Measurements from ENCODE around the gene RPTOR.
"Not testable (repeated sequence)": the region's sequence is repeated elsewhere in the genome, so short reads cannot be mapped to it uniquely, and the experiment has no call there.

RPTOR gene

DNA sequence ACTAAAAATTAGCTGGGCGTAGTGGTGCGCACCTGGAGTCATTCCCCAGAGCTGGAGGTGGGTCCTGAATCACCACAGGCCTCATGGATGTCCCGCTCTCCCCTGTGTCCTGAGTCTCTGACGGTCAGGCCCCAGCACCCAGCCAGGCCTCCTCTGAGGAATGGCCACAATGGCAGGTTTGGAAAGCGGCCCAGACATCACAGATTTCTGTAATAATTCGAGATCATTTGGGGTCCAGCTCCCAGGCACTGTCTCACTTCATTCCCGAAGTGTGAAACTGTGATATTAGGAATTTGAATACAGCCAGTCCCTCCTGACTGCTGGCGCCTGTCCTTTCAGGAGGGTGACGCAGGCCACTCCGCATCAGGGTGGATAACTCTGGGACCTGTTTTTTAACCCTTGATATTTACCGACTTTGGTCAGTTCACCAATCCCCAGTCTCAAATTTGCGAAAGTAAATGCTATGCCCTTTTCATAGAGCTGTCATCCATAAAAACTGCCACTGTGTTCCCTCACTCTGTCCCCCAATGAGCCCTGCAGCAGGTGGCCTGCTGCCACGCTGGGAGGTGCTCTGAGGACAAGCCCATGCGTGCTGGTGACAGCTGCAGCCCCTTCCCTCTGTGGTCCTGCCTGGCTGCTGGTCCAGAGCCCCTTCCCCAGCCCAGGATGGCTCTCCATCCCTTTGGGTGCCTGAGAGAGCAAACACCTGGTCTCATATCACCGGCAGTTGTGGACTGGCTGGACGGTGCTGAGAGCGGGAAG, 28.3 kb upstream of the RPTOR start:
- DNase-seq: no peak

DNA sequence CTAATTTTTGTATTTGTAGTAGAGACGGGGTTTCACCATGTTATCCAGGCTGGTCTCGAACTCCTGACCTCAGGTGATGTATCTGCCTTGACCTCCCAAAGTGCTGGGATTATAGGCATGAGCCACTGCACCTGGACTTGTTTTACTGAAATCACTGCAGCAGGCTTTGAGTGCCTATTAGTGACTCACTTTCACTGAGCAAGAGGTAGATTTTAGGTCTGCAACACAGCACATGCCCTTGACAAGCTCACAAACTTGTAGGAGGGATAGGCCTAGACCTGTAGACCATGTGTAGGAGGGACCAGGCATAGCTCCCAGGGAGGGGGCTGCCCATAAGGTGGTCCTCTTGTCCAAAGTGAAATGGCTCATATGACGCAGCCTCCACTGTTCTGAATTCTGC, 27.0 kb upstream of the RPTOR start:
- no peak for DNase-seq

DNA sequence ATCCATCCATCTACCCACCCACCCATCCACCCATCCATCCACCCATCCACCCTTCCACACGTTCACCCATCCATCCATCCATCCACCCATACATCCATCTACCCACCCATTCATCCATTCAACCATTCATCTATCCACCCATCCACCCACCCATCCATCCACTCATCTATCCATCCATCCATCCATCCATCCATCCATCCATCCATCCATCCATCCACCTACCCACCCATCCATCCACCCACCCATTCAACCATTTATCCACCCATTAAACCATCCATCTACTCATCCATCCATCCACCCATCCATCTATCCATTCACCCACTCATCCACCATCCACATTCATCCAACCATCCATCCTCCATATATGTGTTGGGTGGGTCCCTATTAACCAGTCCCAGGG, 26.2 kb upstream of the RPTOR start:
- DNase-seq: no peak

DNA sequence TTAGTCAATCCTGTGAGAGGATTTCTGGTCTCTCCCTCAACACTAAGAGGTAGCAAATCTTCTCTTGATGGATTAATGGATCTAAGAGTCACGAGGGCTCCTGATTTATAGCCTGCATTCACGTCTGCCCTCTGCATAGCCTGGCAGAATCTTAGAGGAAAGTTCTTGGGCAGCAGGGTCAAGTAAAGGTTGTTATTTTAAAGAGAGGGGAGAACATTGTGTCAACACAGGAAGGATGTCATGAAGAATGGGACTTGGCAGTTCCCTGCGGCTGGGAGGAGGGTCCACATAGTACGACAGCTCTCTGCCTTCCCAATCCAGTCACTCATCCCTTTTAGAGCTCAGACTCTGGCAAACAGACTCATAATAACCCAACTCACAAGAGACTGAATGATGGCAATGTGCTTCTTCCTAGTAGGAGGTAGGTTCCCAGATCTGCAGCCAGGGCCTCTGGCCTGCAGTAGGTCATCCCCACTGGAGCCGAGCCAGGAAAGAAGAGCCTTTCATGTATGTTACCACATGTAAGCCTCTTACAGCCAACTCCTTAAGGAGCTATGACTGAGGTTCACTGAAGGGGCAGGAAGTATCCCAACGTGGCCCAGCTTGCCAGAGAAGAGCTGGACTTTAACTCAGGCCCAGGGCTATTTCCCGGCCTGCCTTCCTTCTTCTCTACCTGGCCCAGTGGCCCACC, 25.4 kb upstream of the RPTOR start:
- DNase-seq: no peak

DNA sequence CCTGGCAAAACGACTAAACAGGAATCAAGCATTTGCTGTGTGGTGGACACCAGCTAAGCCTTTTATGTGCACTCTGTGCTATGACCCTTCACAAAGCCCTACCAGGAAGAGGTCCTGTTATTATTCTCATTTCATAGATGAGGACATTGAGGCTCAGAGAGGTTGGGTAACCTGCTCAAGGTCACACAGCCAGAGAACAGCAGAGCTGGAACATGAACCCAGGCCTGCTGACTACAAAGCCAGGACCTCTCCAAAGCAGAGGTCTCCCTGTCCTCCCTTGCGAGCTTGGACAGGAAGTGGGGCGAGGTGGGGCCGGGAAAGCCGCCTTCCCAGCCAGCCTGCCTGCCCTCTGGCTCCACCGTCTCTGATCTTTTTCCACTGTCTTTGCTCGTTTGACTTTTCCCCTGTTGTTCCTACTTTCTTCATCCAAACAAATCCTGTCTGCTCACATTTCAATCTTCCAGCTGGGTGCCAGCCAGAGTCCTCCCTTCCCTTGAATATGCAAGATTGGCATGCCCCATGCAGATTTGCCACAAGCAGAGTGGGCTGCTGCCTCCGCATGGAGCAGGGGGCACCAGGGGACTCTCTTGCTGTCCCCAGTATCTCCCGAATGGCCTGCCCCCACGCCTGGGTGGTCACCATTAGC, 23.7 kb upstream of the RPTOR start:
- DNase-seq: no peak

DNA sequence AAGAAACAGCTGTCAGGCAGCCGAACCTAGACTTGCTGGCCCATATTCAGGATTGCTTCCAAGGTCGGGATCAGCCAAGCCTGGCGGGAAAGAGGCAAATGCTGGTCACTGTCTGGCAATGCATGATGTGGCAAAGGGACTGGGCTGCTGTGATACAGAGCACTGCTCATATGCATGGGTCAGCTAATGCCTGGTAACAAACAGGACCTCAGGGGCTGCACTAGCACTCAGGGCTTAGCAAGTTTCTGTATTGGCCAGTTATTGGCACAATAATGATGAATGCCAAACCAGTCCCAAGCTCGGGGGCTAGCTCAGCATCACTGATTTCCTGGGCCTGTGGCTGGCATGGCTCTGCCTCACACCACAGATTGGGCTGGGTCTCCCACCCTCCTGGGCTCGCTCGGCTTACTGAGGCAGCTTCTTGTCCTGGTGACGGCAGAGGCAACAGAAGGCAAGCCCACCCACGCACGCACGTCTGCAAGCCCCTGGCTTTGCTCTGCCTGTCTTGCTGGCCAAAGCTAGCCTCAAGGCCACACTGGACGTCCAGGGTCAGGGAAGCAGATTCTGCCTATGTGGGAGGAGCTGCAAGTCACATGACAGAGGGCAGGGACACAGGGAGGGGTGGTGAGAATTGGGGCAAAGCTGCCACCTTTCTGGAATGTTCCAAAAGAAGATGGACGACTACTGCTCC, 21.4 kb upstream of the RPTOR start:
- DNase-seq: no peak

DNA sequence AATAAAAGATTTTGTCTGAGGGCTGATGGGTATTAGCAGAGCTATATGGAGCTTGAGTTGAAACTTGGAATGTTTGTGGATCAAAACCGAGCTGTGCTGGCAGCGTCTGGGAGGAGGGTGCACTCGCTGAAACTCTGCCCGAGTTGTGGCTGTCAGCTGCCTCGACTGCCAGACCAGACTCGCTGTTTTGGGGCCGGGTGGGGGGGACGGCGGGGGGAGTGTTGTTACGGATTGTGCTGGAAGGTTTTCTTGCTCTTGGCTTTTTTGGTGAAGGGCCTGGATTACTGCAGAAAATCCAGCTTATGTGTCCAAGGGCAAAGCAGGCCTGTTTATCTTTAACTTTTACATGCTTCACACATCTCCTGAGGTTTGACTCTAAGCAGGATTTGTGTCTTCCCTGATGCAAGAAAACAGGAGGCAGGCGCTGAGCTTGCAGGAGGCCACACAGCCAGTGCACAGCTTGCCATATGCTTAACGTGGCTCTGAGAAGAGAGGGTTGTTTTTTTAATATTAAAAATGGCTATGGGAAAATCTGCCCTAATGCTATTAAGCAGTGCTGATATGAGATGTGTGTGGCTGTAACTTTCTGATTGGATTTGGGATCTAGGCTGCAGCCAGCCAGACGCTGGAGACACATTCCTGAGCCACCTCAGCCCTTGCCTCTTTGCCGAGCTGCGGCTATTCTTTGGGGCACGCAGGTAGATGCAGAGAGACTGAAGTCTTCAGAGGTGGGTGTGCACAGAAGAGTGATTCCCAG, 20.5 kb upstream of the RPTOR start:
- DNase-seq: no peak

DNA sequence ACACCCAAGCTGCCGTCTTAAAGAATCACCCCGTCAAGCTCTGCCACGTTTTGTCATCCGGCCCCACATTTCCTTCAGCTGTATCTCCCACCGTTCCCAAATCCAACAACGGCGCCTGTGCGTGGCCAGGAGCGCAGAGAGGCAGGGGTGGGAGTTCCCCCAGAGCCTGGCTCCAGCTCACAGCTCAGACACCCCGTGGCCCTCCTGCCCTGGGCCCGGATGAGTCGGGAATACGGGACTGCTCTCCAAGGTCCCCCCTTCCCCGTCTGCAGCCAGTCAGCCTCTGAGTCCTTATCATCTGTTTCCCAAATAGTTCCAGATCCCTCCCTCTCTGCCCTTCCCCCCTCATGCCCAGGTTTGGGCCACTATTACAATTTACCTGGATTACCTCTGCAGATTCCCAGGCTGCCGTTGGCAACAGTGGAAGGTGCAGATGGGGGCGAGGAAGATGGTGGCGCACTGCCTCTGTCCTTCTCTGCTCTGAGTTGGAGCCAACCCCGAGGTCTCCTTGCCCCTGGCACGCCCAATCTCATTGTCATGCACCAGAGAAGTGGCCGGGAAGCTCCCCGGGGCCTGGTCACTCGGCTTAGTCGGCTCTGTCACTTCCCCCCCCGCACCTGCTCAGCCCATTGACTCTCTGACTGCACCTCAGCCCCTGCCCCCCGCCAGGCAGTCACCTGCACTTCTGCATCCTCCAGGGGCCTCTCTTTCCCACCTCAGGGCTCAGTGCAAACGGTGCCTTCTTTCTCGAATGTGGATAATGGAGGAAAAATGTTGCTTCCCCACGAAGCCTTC, 18.3 kb upstream of the RPTOR start:
- DNase-seq: no peak

DNA sequence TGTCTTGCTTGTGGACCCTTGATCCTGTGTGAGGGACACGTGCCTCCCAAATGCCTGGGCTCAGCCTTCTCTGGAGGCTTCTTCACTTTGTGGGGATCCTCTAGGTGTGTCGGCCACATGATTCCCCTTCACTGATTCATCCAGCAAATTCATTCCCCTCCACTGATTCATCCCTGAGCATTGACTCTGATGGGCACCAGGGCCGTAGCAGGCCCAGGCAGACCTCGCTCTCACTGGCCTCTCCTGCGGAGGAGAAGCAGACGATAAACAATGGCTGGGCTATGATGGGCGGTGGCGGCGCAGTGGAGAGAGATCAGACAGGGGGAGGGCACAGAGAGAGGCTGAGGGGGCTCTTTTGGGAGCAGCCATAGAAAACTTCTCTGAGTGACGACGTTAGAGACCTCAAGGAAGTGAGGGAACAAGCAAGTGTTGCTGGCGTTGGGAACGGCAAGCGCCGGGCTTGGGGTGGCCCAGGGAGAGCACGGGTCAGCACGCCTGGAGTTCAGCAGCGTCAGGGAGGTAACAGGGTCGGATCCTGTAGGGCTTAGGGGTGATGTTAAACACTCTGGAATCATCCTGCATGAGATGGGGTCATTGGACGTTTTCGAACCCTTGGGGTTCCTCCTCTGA, 17.5 kb upstream of the RPTOR start:
- no peak for DNase-seq

DNA sequence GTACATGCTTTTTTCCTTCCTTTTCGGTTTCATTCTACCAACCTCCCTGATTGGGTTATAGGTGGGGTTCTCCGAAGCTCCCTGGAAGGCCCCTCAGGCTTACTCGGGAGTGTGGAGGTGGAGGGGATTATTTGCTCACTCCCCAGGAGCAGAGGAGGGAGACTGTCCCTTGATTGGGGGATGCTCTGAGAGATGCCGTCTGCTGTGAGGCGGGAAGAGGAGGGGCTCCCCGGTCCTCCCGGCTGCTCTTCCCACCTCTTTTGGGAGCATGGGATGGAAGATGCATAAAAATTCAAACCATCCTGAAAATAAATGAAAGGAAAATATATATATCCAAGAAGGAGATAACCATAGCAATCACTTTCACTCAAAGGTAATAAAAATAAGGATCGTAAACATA, 16.1 kb upstream of the RPTOR start:
- no peak for DNase-seq

DNA sequence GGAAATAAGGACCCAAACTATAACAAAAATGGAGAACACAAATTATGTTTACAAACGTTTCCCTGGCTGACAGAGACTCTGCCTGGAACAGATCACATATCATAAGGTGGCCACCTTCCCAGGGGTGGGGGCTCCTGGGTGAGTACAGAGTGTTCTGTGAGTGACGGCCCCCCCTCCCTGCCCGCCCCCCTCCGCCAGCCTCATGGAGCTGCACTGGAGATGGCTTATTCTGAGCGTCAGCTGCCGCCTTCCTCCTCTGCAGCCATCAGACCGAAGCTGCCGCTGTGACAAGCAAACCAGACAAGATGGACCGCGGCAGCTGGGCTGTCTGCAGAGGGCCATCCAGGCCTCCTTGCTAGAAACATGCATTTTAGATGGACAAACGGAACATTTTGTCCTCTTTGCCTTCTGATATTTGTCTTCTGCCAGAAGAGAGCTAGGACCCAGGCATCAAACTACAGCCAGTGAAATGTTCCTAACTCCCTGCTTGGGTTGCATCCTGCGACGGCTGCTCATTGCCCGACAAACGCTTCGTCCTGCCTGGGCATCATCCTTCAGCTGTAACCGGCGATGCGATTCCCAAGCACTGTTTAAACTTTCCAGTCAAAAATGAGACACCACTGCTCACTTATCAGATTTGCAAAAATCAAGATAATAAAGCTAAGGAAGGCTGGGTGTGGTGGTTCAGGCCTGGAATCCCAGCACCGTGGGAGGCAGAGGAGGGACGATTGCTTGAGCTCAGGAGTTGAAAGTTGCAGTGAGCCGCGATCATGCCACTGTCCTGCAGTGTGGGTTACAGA, 15.3 kb upstream of the RPTOR start:
- DNase-seq: no peak

DNA sequence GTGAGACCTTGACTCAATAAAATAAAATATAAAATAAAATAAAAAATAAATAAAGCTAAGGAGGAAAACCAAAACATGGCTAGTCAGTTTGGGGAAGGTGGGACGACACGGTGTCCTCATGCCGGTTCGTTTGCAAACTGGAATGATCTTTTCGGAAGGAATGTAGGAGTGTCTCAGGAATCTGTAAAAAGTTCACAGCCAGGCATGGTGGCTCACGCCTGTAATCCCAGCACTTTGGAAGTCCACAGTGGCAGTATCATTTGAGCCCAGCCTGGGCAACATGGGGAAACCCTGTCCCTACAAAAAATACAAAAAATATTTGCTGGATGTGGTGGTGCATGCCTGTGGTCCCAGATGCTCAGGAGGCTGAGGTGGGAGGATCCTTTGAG, 14.7 kb upstream of the RPTOR start:
- no peak for DNase-seq

DNA sequence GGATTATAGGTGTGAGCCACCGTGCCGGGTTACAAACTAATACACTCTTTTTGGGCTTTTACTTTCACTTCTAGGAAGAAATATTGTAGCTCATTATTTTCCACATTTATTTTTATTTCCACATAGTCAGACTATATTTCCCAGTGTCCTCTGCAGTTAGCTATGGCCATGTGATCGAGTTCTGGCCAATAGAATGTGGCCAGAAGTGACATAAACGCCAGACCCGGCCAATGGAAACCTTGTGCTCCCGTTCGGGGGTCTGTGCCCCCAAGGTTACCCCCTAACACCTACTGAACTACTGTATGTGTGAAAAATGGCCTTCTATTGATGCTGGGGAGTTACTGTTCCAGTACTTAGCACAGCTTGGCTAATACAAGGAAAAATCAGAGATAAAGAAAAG, 13.2 kb upstream of the RPTOR start:
- DNase-seq: no peak

DNA sequence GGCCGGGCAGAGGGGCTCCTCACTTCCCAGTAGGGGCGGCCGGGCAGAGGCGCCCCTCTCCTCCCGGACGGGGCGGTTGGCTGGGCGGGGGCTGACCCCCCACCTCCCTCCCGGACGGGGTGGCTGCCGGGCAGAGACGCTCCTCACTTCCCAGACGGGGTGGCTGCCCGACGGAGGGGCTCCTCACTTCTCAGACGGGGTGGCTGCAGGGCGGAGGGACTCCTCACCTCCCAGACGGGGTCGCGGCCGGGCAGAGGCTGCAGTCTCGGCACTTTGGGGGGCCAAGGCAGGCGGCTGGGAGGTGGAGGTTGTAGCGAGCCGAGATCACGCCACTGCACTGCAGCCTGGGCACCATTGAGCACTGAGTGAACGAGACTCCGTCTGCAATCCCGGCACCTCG, 7.3 kb upstream of the RPTOR start:
- DNase-seq: not testable (repeated sequence)

DNA sequence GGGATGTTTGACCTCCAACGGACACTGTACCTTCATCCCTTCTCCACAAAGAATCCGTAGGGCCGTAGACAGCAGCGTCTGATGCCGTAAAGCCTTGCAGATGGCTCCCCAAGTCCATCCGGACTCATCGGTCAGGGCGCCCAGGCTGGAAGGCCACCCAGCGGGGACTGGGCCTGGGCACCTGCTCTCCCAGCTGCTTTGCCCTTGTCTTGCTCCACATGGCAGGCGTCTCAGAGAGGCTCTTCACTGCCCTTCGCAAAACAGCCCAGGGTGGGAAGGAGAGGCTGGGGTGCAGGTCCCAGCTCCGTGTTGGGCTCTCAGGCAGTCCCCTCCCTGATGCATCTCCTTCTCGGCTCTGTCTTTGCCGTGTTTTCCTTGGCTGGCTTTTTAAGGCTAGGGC, 6.2 kb upstream of the RPTOR start:
- DNase-seq: no peak

DNA sequence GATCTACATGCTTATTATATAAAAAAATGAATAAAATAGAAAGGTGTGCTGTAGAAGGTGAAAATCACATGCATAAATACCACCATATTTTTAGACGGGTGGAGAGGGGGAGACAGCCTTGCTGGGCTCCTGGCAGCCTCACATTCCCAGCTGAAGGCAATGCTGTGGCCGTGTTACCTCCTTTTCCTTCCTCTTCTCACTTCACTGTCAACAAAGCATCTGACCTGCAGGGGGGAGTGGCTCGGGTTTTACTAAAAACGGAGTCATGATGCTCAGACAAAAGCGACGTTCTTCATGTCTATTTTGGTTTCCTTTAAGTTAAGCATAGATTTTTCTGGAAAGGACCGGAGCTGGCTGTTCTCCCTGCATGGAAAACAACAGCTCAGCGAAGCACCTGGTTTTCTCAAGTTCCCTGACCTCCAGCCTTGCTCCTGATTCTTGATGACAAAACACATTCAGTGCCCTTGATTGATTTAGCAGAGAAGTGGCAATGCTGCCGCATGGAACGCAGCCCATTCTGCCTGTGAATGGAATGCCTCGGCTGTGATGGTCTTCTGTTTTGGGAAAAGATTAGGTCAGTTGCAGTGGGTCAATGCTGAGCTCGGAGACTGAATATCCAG, 5.5 kb upstream of the RPTOR start:
- no peak for DNase-seq

DNA sequence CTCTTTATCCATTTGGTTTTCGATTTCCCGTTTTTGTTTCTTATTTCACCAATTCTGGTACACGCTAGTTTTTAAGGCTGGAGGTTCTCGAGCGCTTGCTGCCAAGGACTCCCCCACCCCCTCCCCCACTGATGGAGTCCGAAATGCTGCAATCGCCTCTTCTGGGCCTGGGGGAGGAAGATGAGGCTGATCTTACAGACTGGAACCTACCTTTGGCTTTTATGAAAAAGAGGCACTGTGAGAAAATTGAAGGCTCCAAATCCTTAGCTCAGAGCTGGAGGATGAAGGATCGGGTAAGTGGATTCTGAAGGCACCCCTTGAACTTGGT, 825 bp downstream of the RPTOR start:
- no peak for DNase-seq

DNA sequence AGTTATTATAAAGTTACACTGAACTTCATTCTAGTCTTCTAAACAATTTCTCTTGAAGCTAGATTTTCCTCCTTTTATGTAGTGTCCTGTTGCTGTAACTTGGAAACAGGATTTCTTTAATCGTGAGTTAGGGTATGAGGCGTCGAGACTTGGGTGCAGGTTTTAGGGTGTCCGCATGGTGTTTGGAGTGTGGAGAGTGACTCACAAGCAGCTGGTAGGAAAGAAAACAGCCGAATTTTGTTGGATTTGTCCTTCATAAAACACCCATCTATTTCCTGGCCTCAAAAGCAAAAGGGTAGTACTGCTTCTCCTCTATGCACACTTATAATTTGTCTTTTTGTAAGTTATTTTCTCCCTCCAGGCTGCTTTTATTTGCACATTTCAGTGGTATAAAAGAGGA, 1.6 kb downstream of the RPTOR start:
- DNase-seq: no peak

DNA sequence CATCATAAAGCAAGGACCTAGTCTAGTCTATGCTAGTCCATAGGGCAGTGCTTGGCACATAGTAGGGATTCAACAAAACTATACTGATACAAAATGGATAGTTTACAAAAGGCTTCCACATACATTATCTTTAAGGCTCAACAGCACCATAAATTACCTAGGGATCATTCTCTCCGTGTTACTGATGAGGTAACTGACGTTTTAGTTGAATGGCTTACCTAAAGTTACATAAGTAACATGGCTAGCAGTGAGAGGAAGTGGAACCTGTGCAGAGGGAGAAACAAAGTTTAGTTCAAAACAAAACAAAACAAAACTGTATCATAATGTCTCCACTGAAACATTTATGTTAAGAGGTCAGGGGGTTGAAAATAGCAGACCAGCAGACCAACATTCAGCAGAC, 7.9 kb downstream of the RPTOR start:
- DNase-seq: no peak

DNA sequence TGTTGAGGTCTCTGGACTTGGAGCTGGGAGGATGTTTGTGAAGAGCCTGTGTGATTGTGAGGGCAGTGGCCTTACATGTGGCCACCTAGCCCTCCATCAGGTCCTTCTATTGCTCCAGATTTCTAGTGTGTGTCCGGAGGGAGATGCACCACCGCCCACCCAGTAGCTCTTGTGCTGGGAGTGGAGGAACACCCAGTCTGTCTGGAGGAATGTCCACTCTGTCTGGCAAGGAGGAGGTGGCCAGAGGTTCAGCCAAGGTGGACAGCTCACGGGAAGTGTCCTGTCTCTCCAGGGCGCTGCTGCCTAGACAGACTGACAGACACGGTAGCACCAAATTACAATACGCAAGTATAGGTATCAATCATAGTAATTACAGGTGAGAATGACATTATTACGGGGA, 10.6 kb downstream of the RPTOR start:
- DNase-seq: no peak
